DND-41 (cell line): Measurements from ENCODE around the gene C1QB.
"Not testable (repeated sequence)": the region's sequence is repeated elsewhere in the genome, so short reads cannot be mapped to it uniquely, and the experiment has no call there.

Source experiments
- CTCF ChIP-seq: IDR thresholded peaks from 2 replicates; pipeline ENCODE4 v1.5.1; 2012; ENCODE audit warnings: borderline replicate concordance, low read length, moderate library complexity, mild to moderate bottlenecking; ENCODE audit not compliant: poor library complexity, severe bottlenecking; ENCODE audit errors: extremely low read depth
- EZH2 ChIP-seq: IDR thresholded peaks from 3 replicates; pipeline ENCODE4 v1.6.1; 2012; ENCODE audit warnings: borderline replicate concordance, low read depth, mild to moderate bottlenecking, moderate library complexity, low read length, inconsistent platforms; ENCODE audit not compliant: severe bottlenecking

- not testable (repeated sequence) for TF ChIP-seq CTCF, EZH2
These were observed 23.1 kb downstream of the C1QB start for GRCh38 chr1:22676151-22676550.
